K562 (cell line): ENCODE measurements around the gene UBR3. TPM values are rescaled to one million over a fixed set of nuclear protein-coding genes. Genes with fewer than 3 reads are reported as not detected.

ENCODE experiments used
- BRD9 ChIP-seq: fragments of 450-650 bp; IDR thresholded peaks from 2 replicates; pipeline ENCODE4 v1.6.1; 2018; ENCODE audit warnings: low read depth; ENCODE audit not compliant: partially characterized antibody
- CEBPZ ChIP-seq: fragments of 150-350 bp; IDR thresholded peaks from 2 replicates; pipeline ENCODE4 v1.6.1; 2014; ENCODE audit warnings: low read depth, mild to moderate bottlenecking, low read length, borderline replicate concordance
- DDX20 ChIP-seq: fragments of 450-650 bp; IDR thresholded peaks from 2 replicates; pipeline ENCODE4 v1.6.1; 2016; ENCODE audit warnings: missing genetic modification characterization, low read depth, mild to moderate bottlenecking, missing compliant biosample characterization, moderate library complexity
- EZH2 ChIP-seq: IDR thresholded peaks from 2 replicates; pipeline ENCODE4 v1.6.1; 2012; ENCODE audit warnings: low read depth, mild to moderate bottlenecking, inconsistent platforms, low read length, borderline replicate concordance
- GABPB1 ChIP-seq: sonication (generic); formaldehyde crosslinking; IDR thresholded peaks from 2 replicates; pipeline ENCODE4 v1.8.0; 2022; ENCODE audit warnings: mild to moderate bottlenecking, missing genetic modification reagents
- HIVEP1 ChIP-seq: fragments of 250-450 bp; sonication (Bioruptor Pico); IDR thresholded peaks from 2 replicates; pipeline ENCODE4 v1.4.0; 2020; ENCODE audit warnings: mild to moderate bottlenecking
- HMG20B ChIP-seq: fragments of 250-450 bp; sonication (Bioruptor Pico); IDR thresholded peaks from 2 replicates; pipeline ENCODE4 v1.5.0; 2021; ENCODE audit warnings: mild to moderate bottlenecking
- MTF1 ChIP-seq: fragments of 250-450 bp; sonication (Bioruptor Pico); IDR thresholded peaks from 2 replicates; pipeline ENCODE4 v1.9.0; 2021; ENCODE audit warnings: moderate library complexity, mild to moderate bottlenecking, inconsistent platforms, borderline replicate concordance
- NFXL1 ChIP-seq: fragments of 450-650 bp; formaldehyde crosslinking; IDR thresholded peaks from 2 replicates; pipeline ENCODE4 v1.4.0; 2021; ENCODE audit warnings: mild to moderate bottlenecking
- POU5F1 ChIP-seq: fragments of 150-350 bp; IDR thresholded peaks from 2 replicates; pipeline ENCODE4 v1.6.1; 2014; ENCODE audit warnings: borderline replicate concordance, low read length, low read depth, mild to moderate bottlenecking; ENCODE audit not compliant: partially characterized antibody
- PRDM10 ChIP-seq: fragments of 450-650 bp; IDR thresholded peaks from 2 replicates; pipeline ENCODE4 v1.6.1; 2018; ENCODE audit not compliant: partially characterized antibody
- RBM15 ChIP-seq: fragments of 200-400 bp; formaldehyde crosslinking; IDR thresholded peaks from 2 replicates; pipeline ENCODE4 v1.6.1; 2018; ENCODE audit warnings: mild to moderate bottlenecking, low read length, moderate library complexity; ENCODE audit not compliant: insufficient read depth
- TAL1 ChIP-seq: fragments of 450-650 bp; IDR thresholded peaks from 2 replicates; pipeline ENCODE4 v1.6.1; 2016; ENCODE audit warnings: mild to moderate bottlenecking
- ZNF3 ChIP-seq: fragments of 250-450 bp; sonication (Bioruptor Pico); IDR thresholded peaks from 2 replicates; pipeline ENCODE4 v1.5.0; 2021; ENCODE audit warnings: mild to moderate bottlenecking, moderate library complexity
- polyA plus RNA-seq, 8 experiments: library from polyadenylated mRNA; depleted of rRNA in 4 of 8; stranded (reverse) in 5 of 8; unstranded in 3 of 8; fragments of >200 nt; fragmentation: Nextera tagmentation in 2 of 8; fragmentation: Illumina TruSeq in 1 of 8; extraction: Ambion mirVana in 2 of 8; extraction: Trizol in 1 of 8; gene quantifications; 2 replicates each; pipeline versions ENCODE4 v1.2.1 to v1.2.3, GENCODE V29; 2011 to 2014; ENCODE audit warnings: inconsistent platforms in 1 of 8, missing spikeins in 1 of 8
- total RNA-seq, 7 experiments: library from RNA; depleted of rRNA in 6 of 7; stranded (reverse); fragments of >200 nt in 6 of 7; fragmentation: Illumina TruSeq in 2 of 7; extraction: Trizol in 2 of 7; gene quantifications; 2 replicates each; pipeline versions ENCODE4 v1.2.1 to v1.2.3, GENCODE V29; 2011 to 2021; ENCODE audit warnings: low replicate concordance in 1 of 7
- TF ChIP-seq, protein P1 (sequence below): fragments of 450-650 bp; IDR thresholded peaks from 2 replicates; pipeline ENCODE4 v1.6.1; 2017; ENCODE audit warnings: antibody characterized with exemption, mild to moderate bottlenecking

UBR3 gene
- total and polyA plus RNA-seq, 9 of the 15 experiments (the other 6 are each of a cell fraction or from before 2014, with no cell fraction given): 14.4 to 63.5 (median 40.4) TPM

DNA sequence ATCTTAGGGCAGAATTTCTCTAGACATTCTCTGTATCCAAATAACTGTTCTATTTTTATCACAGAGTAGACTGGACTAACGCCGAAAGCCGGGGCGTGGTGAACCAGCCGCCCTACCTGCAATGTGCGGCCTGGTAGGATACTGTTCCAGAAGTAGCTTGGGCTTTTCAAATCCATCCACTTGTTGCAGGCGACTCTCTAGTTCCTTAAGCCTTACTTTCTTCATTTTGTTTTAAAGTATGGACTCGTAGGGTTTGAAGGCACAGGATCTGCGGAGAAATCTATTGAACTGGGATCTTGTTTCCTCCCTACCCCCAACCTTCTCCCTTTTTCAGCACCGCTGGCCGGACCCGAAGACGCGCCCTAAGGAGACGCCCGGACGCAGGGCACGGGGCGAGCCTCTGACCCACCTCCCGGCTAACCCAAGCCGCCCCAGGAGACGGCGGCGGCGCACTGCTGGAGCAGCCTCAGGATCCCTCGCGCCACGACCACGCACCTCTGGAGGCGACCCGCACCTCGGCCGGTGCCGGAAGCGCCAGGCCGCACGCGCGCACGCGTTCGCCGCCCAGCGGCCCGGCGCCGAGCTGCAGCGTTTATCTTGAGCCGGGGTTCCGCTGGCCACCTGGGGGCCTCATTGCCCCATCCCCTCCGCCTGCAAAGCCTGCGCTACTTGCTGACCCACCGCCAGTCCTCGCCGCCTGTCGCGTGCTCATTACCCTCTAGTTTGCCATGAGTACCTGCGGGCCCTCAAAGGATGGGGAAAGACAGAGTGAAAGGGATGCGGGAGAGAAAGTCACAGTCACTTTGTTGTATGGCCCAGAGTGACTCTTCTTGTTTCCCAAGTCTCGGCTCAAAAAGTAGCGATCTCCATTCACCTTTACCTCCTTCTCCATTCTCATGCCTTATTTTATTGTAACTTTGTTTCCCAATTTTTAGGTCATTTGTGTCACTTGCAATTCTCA is 2.6 kb upstream of the UBR3 start, which contains the start of gene METTL5 (continued):
- TF ChIP-seq PRDM10 (no peak), MTF1 (CRISPR knock-in tag) (no peak), NFXL1 (CRISPR knock-in tag) (no peak), RBM15 (no peak), BRD9 (no peak), HIVEP1 (CRISPR knock-in tag) (no peak), EZH2 (no peak), HMG20B (CRISPR knock-in tag) (no peak), CEBPZ (no peak), DDX20 (tag) (no peak), ZNF3 (CRISPR knock-in tag) (no peak), TAL1 (no peak), GABPB1 (CRISPR knock-in tag) (peak; percentile 90), POU5F1 (no peak)
- TF ChIP-seq, protein P1, sequence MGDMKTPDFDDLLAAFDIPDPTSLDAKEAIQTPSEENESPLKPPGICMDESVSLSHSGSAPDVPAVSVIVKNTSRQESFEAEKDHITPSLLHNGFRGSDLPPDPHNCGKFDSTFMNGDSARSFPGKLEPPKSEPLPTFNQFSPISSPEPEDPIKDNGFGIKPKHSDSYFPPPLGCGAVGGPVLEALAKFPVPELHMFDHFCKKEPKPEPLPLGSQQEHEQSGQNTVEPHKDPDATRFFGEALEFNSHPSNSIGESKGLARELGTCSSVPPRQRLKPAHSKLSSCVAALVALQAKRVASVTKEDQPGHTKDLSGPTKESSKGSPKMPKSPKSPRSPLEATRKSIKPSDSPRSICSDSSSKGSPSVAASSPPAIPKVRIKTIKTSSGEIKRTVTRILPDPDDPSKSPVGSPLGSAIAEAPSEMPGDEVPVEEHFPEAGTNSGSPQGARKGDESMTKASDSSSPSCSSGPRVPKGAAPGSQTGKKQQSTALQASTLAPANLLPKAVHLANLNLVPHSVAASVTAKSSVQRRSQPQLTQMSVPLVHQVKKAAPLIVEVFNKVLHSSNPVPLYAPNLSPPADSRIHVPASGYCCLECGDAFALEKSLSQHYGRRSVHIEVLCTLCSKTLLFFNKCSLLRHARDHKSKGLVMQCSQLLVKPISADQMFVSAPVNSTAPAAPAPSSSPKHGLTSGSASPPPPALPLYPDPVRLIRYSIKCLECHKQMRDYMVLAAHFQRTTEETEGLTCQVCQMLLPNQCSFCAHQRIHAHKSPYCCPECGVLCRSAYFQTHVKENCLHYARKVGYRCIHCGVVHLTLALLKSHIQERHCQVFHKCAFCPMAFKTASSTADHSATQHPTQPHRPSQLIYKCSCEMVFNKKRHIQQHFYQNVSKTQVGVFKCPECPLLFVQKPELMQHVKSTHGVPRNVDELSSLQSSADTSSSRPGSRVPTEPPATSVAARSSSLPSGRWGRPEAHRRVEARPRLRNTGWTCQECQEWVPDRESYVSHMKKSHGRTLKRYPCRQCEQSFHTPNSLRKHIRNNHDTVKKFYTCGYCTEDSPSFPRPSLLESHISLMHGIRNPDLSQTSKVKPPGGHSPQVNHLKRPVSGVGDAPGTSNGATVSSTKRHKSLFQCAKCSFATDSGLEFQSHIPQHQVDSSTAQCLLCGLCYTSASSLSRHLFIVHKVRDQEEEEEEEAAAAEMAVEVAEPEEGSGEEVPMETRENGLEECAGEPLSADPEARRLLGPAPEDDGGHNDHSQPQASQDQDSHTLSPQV: peak; percentile 98
